GM19324 (cell line): Measurements from ENCODE around the gene CCNI.
A peak's percentile ranks its signal among the peaks of the same experiment; 100 is the strongest.

ENCODE experiments used
- ATAC-seq: cut with Tn5 transposase; IDR thresholded peaks from one replicate; pipeline ENCODE4 v1.9.1; 2021; ENCODE audit warnings: mild to moderate bottlenecking, moderate library complexity; ENCODE audit not compliant: unreplicated experiment, low FRiP score

Gene CCNI

GRCh38 chr4:77009511-77010115 lies 66.2 kb downstream of the CCNI start:
- ATAC-seq = no peak

- peak; percentile 56 for ATAC-seq
Observed at GRCh38 chr4:77007358-77008230, 68.2 kb downstream of the CCNI start.

GRCh38 chr4:77006753-77007353 lies 68.9 kb downstream of the CCNI start:
- no peak for ATAC-seq

- no peak for ATAC-seq
Observed at GRCh38 chr4:77003400-77003799, 72.4 kb downstream of the CCNI start.

GRCh38 chr4:77002321-77003107 lies 73.3 kb downstream of the CCNI start:
- ATAC-seq = no peak

GRCh38 chr4:77001907-77002306 lies 73.9 kb downstream of the CCNI start:
- ATAC-seq = no peak

- no peak for ATAC-seq
Observed at GRCh38 chr4:76998251-76998901, 77.4 kb downstream of the CCNI start.

- ATAC-seq = no peak
Observed at GRCh38 chr4:76997532-76997931, 78.3 kb downstream of the CCNI start.
